HEK293T (cell line): ENCODE results near the gene ST6GAL1.

Experiments used
- ARNT ChIP-seq: fragments of 450-650 bp; IDR thresholded peaks from 2 replicates; pipeline ENCODE4 v1.6.1; 2017; ENCODE audit warnings: mild to moderate bottlenecking
- BHLHE40 ChIP-seq: fragments of 450-650 bp; IDR thresholded peaks from 2 replicates; pipeline ENCODE4 v1.6.1; 2016; ENCODE audit warnings: mild to moderate bottlenecking, moderate library complexity, borderline replicate concordance
- CTBP1 ChIP-seq: fragments of 450-650 bp; IDR thresholded peaks from 2 replicates; pipeline ENCODE4 v1.6.1; 2016; ENCODE audit warnings: borderline replicate concordance
- FOXA1 ChIP-seq: fragments of 450-650 bp; IDR thresholded peaks from 2 replicates; pipeline ENCODE4 v1.6.1; 2016; ENCODE audit warnings: mild to moderate bottlenecking
- FOXK2 ChIP-seq: fragments of 450-650 bp; IDR thresholded peaks from 2 replicates; pipeline ENCODE4 v1.6.1; 2016; ENCODE audit warnings: mild to moderate bottlenecking
- FOXM1 ChIP-seq: fragments of 450-650 bp; IDR thresholded peaks from 2 replicates; pipeline ENCODE4 v1.6.1; 2017; ENCODE audit warnings: mild to moderate bottlenecking, borderline replicate concordance
- HDGF ChIP-seq: fragments of 450-650 bp; IDR thresholded peaks from 2 replicates; pipeline ENCODE4 v1.6.1; 2017; ENCODE audit warnings: antibody characterized with exemption, borderline replicate concordance
- LEF1 ChIP-seq: fragments of 450-650 bp; IDR thresholded peaks from 2 replicates; pipeline ENCODE4 v1.6.1; 2017; ENCODE audit warnings: mild to moderate bottlenecking, borderline replicate concordance
- NFRKB ChIP-seq: fragments of 450-650 bp; IDR thresholded peaks from 2 replicates; pipeline ENCODE4 v1.6.1; 2016; ENCODE audit warnings: mild to moderate bottlenecking, moderate library complexity
- SP1 ChIP-seq: fragments of 450-650 bp; IDR thresholded peaks from 2 replicates; pipeline ENCODE4 v1.6.1; 2017
- SUZ12 ChIP-seq: fragments of 450-650 bp; IDR thresholded peaks from 2 replicates; pipeline ENCODE4 v1.6.1; 2016; ENCODE audit warnings: mild to moderate bottlenecking
- TARDBP ChIP-seq: fragments of 450-650 bp; IDR thresholded peaks from 2 replicates; pipeline ENCODE4 v1.6.1; 2016
- ZNF384 ChIP-seq: fragments of 450-650 bp; IDR thresholded peaks from 2 replicates; pipeline ENCODE4 v1.6.1; 2016

DNA sequence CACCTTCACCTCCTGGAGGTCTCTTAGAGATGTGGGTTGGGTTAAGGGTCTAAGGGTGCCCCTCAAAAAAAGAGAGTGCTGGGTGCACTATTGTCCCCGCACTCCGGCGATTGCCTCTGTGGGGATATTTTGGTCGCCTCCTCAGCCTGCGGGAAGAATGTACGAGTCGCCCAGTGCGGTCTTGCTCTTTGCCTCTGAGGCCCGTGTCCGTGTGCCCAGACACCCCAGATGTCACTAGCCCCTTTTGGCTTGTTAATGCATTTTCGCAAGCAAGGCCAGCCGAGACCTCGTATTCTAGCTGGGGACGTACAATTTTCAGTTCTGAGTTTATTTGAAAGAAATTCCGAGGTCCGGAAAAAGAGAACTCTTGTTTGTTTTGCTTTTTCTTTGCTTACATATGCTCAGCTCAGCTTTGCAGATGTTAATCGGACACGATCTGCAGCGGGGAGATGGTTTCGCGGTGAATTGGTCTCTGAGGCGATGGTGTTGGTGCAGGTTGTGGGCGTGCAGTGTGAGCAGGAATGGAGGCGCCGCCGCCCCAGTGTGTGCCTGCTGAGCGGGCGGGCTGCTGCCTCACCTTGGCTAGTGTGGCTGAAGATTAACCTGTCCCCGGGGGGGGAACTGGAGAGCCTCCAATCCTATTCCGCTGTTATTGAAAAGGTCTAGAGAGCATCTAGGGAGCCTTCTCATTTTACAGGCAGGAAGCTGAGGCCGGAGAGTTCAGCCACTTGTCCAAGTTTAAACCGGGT is 1.4 kb downstream of the ST6GAL1 start:
- no peak for TF ChIP-seq CTBP1
- no peak for TF ChIP-seq BHLHE40
- TF ChIP-seq SP1: no peak
- no peak for TF ChIP-seq ZNF384
- no peak for TF ChIP-seq LEF1
- TF ChIP-seq FOXK2: no peak
- no peak for TF ChIP-seq TARDBP
- no peak for TF ChIP-seq FOXM1
- TF ChIP-seq ARNT: no peak
- TF ChIP-seq FOXA1: no peak
- no peak for TF ChIP-seq SUZ12
- no peak for TF ChIP-seq NFRKB
- no peak for TF ChIP-seq HDGF
